Body of pancreas (tissue), 4 donors: ENCODE results near the gene PRKD1.

Experiments used
- CTCF ChIP-seq, 7 experiments: fragments of 450-650 bp in 4 of 7; fragments of 200-600 bp in 3 of 7; sonication (generic) in 3 of 7; IDR thresholded peaks; one replicate each; pipeline ENCODE4 v1.5.1; 2016 to 2019; ENCODE audit warnings: antibody characterized with exemption in 7 of 7
- POLR2A ChIP-seq, 3 donors: fragments of 450-650 bp; IDR thresholded peaks; one replicate each; pipeline ENCODE4 v1.6.1; 2016; ENCODE audit warnings: antibody characterized with exemption in 3 of 3, mild to moderate bottlenecking in 2 of 3

- TF ChIP-seq CTCF (IDR thresholded peaks at IDR 0.05) (peak in 2 of 7 experiments; percentile 6 to 17), POLR2A (IDR thresholded peaks at IDR 0.05) (no peak)
Observed at GRCh38 chr14:29529418-29529817, 398.2 kb downstream of the PRKD1 start.
